HepG2 (cell line): ENCODE data around the gene MYOM1. TPM values are rescaled to one million over a fixed set of nuclear protein-coding genes. Genes with fewer than 3 reads are reported as not detected.
A peak's percentile ranks its signal among the peaks of the same experiment; 100 is the strongest.

Experiments
- CC2D1A ChIP-seq: sonication (generic); formaldehyde crosslinking; IDR thresholded peaks from 2 replicates; pipeline ENCODE4 v1.8.1; 2023; ENCODE audit warnings: mild to moderate bottlenecking, missing genetic modification reagents
- HNRNPUL1 ChIP-seq: fragments of 200-400 bp; formaldehyde crosslinking; IDR thresholded peaks from 2 replicates; pipeline ENCODE4 v1.6.1; 2017; ENCODE audit warnings: low read depth, mild to moderate bottlenecking, low read length, moderate library complexity
- HOXA7 ChIP-seq: sonication (generic); formaldehyde crosslinking; IDR thresholded peaks from 2 replicates; pipeline ENCODE4 v1.8.1; 2022; ENCODE audit warnings: mild to moderate bottlenecking, missing genetic modification reagents, moderate library complexity
- IKZF1 ChIP-seq: fragments of 450-650 bp; IDR thresholded peaks from 2 replicates; pipeline ENCODE4 v1.7.1; 2016
- KDM5B ChIP-seq: sonication (generic); formaldehyde crosslinking; IDR thresholded peaks from 2 replicates; pipeline ENCODE4 v1.4.0; 2020; ENCODE audit warnings: missing genetic modification reagents, mild to moderate bottlenecking, borderline replicate concordance
- KLF9 ChIP-seq: IDR thresholded peaks from 2 replicates; pipeline ENCODE4 v1.6.1; 2016; ENCODE audit warnings: low read depth
- MXI1 ChIP-seq: IDR thresholded peaks from 3 replicates; pipeline ENCODE4 v1.6.1; 2012; ENCODE audit warnings: low read depth, low read length, inconsistent platforms, borderline replicate concordance
- NR2F2 ChIP-seq: IDR thresholded peaks from 2 replicates; pipeline ENCODE4 v1.6.1; 2012; ENCODE audit warnings: low read depth, inconsistent platforms, borderline replicate concordance
- NRL ChIP-seq: sonication (generic); formaldehyde crosslinking; IDR thresholded peaks from 2 replicates; pipeline ENCODE4 v1.5.0; 2020; ENCODE audit warnings: missing genetic modification reagents, mild to moderate bottlenecking, moderate library complexity, borderline replicate concordance
- SMAD3 ChIP-seq: sonication (generic); formaldehyde crosslinking; IDR thresholded peaks from 2 replicates; pipeline ENCODE4 v1.4.0; 2020; ENCODE audit warnings: missing genetic modification reagents
- SNAI1 ChIP-seq: sonication (generic); formaldehyde crosslinking; IDR thresholded peaks from 2 replicates; pipeline ENCODE4 v1.5.0; 2020; ENCODE audit warnings: mild to moderate bottlenecking, missing genetic modification reagents, borderline replicate concordance
- SSRP1 ChIP-seq: IDR thresholded peaks from 2 replicates; pipeline ENCODE4 v1.6.1; 2016; ENCODE audit warnings: control low read depth
- THAP9 ChIP-seq: sonication (generic); formaldehyde crosslinking; IDR thresholded peaks from 2 replicates; pipeline ENCODE4; 2020; ENCODE audit warnings: missing genetic modification reagents, mild to moderate bottlenecking, borderline replicate concordance
- TSC22D2 ChIP-seq: sonication (generic); formaldehyde crosslinking; IDR thresholded peaks from 2 replicates; pipeline ENCODE4 v1.5.1; 2020; ENCODE audit warnings: missing genetic modification reagents, mild to moderate bottlenecking, borderline replicate concordance
- ZIK1 ChIP-seq: sonication (generic); formaldehyde crosslinking; IDR thresholded peaks from 2 replicates; pipeline ENCODE4 v1.5.0; 2020; ENCODE audit warnings: mild to moderate bottlenecking, low read depth, missing genetic modification reagents, borderline replicate concordance
- ZMAT5 ChIP-seq: sonication (generic); formaldehyde crosslinking; IDR thresholded peaks from 2 replicates; pipeline ENCODE4 v1.5.0; 2020; ENCODE audit warnings: mild to moderate bottlenecking, low read depth, missing genetic modification reagents, borderline replicate concordance
- ZNF333 ChIP-seq: sonication (generic); formaldehyde crosslinking; IDR thresholded peaks from 2 replicates; pipeline ENCODE4 v1.4.0; 2020; ENCODE audit warnings: mild to moderate bottlenecking, missing genetic modification reagents, borderline replicate concordance
- ZNF609 ChIP-seq: sonication (generic); formaldehyde crosslinking; IDR thresholded peaks from 2 replicates; pipeline ENCODE4 v1.4.0; 2020; ENCODE audit warnings: mild to moderate bottlenecking, missing genetic modification reagents, borderline replicate concordance
- ZNF614 ChIP-seq: IDR thresholded peaks from 2 replicates; pipeline ENCODE4 v1.6.1; 2018; ENCODE audit warnings: missing biosample characterization, missing genetic modification reagents, inconsistent platforms, borderline replicate concordance
- ZNF629 ChIP-seq: sonication (generic); formaldehyde crosslinking; conservative IDR thresholded peaks from 2 replicates; pipeline ENCODE4 v1.5.0; 2020; ENCODE audit warnings: missing genetic modification reagents
- ZNF670 ChIP-seq: sonication (generic); formaldehyde crosslinking; IDR thresholded peaks from 2 replicates; pipeline ENCODE4 v1.8.0; 2022; ENCODE audit warnings: mild to moderate bottlenecking, missing genetic modification reagents, borderline replicate concordance
- ZNF768 ChIP-seq: sonication (generic); formaldehyde crosslinking; IDR thresholded peaks from 2 replicates; pipeline ENCODE4 v1.4.0; 2020; ENCODE audit warnings: missing genetic modification reagents
- polyA plus RNA-seq, 8 experiments: library from polyadenylated mRNA; depleted of rRNA in 3 of 8; stranded (reverse) in 7 of 8; unstranded in 1 of 8; fragments of >200 nt; fragmentation: Illumina TruSeq in 4 of 8; extraction: Trizol in 4 of 8; gene quantifications; 2 replicates each; pipeline versions ENCODE4 v1.2.1 to v1.2.3, GENCODE V29; 2011 to 2016; ENCODE audit warnings: low read depth in 4 of 8, missing spikeins in 1 of 8, mixed read lengths in 1 of 8; ENCODE audit not compliant: insufficient read depth in 1 of 8
- total RNA-seq, 5 experiments: library from RNA; depleted of rRNA; stranded (reverse); fragments of >200 nt; fragmentation: Illumina TruSeq; extraction: Trizol; gene quantifications; 2 replicates each; pipeline ENCODE4 v1.2.3, GENCODE V29; 2016; ENCODE audit warnings: low read depth in 1 of 5

The MYOM1 gene
- total and polyA plus RNA-seq, 2 of the 13 experiments (the other 11 are each of a cell fraction or from before 2014, with no cell fraction given), result 0.46 to 0.98 TPM

- TF ChIP-seq ZNF609 (CRISPR knock-in tag) (peak; percentile 72; the same call in 1 of the 2 replicates), ZNF670 (CRISPR knock-in tag) (no peak), IKZF1 (no peak), NRL (CRISPR knock-in tag) (no peak), TSC22D2 (CRISPR knock-in tag) (no peak), SNAI1 (CRISPR knock-in tag) (no peak), KLF9 (CRISPR knock-in tag) (no peak), HNRNPUL1 (no peak), ZMAT5 (CRISPR knock-in tag) (no peak), THAP9 (CRISPR knock-in tag) (no peak), ZNF333 (no peak), NR2F2 (peak; percentile 72), CC2D1A (CRISPR knock-in tag) (no peak), ZNF629 (CRISPR knock-in tag) (no peak), ZNF768 (CRISPR knock-in tag) (no peak), SMAD3 (CRISPR knock-in tag) (peak; percentile 71; the same call in 1 of the 2 replicates), ZIK1 (CRISPR knock-in tag) (no peak), ZNF614 (CRISPR knock-in tag) (0 out of 2 replicates have a peak, but pooled peaks have one; percentile 66), HOXA7 (CRISPR knock-in tag) (no peak), MXI1 (peak; percentile 29; the same call in 1 of the 3 replicates), SSRP1 (no peak), KDM5B (CRISPR knock-in tag) (no peak; the same call in 1 of the 2 replicates)
Measured at GRCh38 chr18:3060667-3061580, 158.8 kb downstream of the MYOM1 start (continued).
